SK-N-SH treated with all-trans-retinoic acid at 6 μM for 48 hours (cell line): ENCODE measurements around the gene HRK.

Experiments used
- CSDC2 ChIP-seq: fragments of 250-450 bp; sonication (Bioruptor Pico); IDR thresholded peaks from 2 replicates; pipeline ENCODE4 v1.5.0; 2020; ENCODE audit warnings: mild to moderate bottlenecking, moderate library complexity
- GLIS3 ChIP-seq: fragments of 250-450 bp; sonication (Bioruptor Pico); IDR thresholded peaks from 2 replicates; pipeline ENCODE4 v1.5.0; 2020; ENCODE audit warnings: mild to moderate bottlenecking, moderate library complexity
- RARB ChIP-seq: fragments of 250-450 bp; sonication (Bioruptor Pico); IDR thresholded peaks from 2 replicates; pipeline ENCODE4 v1.8.0; 2021; ENCODE audit warnings: mild to moderate bottlenecking, moderate library complexity
- TCF4 ChIP-seq: fragments of 250-450 bp; sonication (Bioruptor Pico); IDR thresholded peaks from 2 replicates; pipeline ENCODE4 v1.8.0; 2021; ENCODE audit warnings: mild to moderate bottlenecking, moderate library complexity, borderline replicate concordance
- ZNF565 ChIP-seq: fragments of 450-650 bp; formaldehyde crosslinking; conservative IDR thresholded peaks from 2 replicates; pipeline ENCODE4 v1.5.0; 2020; ENCODE audit warnings: low read depth, mild to moderate bottlenecking, moderate library complexity
- ZNF8 ChIP-seq: fragments of 450-650 bp; formaldehyde crosslinking; IDR thresholded peaks from 2 replicates; pipeline ENCODE4 v1.5.0; 2020; ENCODE audit warnings: mild to moderate bottlenecking, moderate library complexity
- TF ChIP-seq, protein P1 (sequence below): fragments of 250-450 bp; sonication (Bioruptor Pico); IDR thresholded peaks from 2 replicates; pipeline ENCODE4 v1.5.1; 2020; ENCODE audit warnings: low read depth, mild to moderate bottlenecking, moderate library complexity

- TF ChIP-seq TCF4 (CRISPR knock-in tag) (no peak), GLIS3 (CRISPR knock-in tag) (no peak), ZNF8 (no peak), RARB (CRISPR knock-in tag) (no peak), CSDC2 (CRISPR knock-in tag) (no peak), ZNF565 (CRISPR knock-in tag) (no peak)
- TF ChIP-seq, protein P1, sequence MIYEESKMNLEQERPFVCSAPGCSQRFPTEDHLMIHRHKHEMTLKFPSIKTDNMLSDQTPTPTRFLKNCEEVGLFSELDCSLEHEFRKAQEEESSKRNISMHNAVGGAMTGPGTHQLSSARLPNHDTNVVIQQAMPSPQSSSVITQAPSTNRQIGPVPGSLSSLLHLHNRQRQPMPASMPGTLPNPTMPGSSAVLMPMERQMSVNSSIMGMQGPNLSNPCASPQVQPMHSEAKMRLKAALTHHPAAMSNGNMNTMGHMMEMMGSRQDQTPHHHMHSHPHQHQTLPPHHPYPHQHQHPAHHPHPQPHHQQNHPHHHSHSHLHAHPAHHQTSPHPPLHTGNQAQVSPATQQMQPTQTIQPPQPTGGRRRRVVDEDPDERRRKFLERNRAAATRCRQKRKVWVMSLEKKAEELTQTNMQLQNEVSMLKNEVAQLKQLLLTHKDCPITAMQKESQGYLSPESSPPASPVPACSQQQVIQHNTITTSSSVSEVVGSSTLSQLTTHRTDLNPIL (CRISPR knock-in tag), result no peak
These were observed 27.7 kb downstream of the HRK start for GRCh38 chr12:116853507-116853906.
